IMR-90 (cell line): ENCODE measurements around the gene VPS11. TPM values are rescaled to one million over a fixed set of nuclear protein-coding genes. Genes with fewer than 3 reads are reported as not detected.

ENCODE experiments used
- ATAC-seq: fragments of 200-7000 bp; cut with Tn5 transposase; 2 replicates; pipeline ENCODE4 v1.9.1; 2020; ENCODE audit warnings: low read depth, mild to moderate bottlenecking, moderate library complexity
- BruUV-seq: library from RNA; stranded (reverse); fragments of 400-500 nt; replicated peaks from 2 replicates; lab custom pipeline; 2021; lab: Mats Ljungman, UMichigan
- CTCF ChIA-PET: fragments of 300-600 bp; formaldehyde crosslinking; extraction: SDS; loops from one replicate; lab custom pipeline; 2021; ENCODE audit warnings: antibody characterized with exemption; lab: Yijun Ruan, JAX
- POLR2A ChIA-PET: fragments of 300-600 bp; sonication (Branson Sonifier 250); formaldehyde crosslinking; loops from one replicate; lab custom pipeline; 2022; ENCODE audit warnings: antibody characterized with exemption; ENCODE audit not compliant: unreplicated experiment; lab: Charles Lee
- DNase-seq: peaks from one replicate; pipeline ENCODE4 v3.0.0; 2013
- H2AFZ ChIP-seq: replicated peaks from 2 replicates; pipeline ENCODE3; 2013; ENCODE audit warnings: low read length, mild to moderate bottlenecking; ENCODE audit not compliant: poor library complexity
- H2AK5ac ChIP-seq: 2 replicates; pipeline ENCODE4 v1.6.1; 2013; ENCODE audit warnings: low read depth, low read length, inconsistent platforms
- H2AK9ac ChIP-seq: replicated peaks from 2 replicates; pipeline ENCODE3; 2013; ENCODE audit warnings: mild to moderate bottlenecking, low read depth, low read length, moderate library complexity; ENCODE audit not compliant: poor library complexity
- H2BK120ac ChIP-seq: 2 replicates; pipeline ENCODE4 v1.6.1; 2013; ENCODE audit warnings: low read depth, low read length, inconsistent platforms
- H2BK15ac ChIP-seq: 3 replicates; pipeline ENCODE4 v1.6.1; 2013; ENCODE audit warnings: low read depth, low read length, inconsistent platforms
- H2BK20ac ChIP-seq: 2 replicates; pipeline ENCODE4 v1.6.1; 2013; ENCODE audit warnings: low read depth, mild to moderate bottlenecking, inconsistent platforms, low read length, moderate library complexity
- H2BK5ac ChIP-seq: 2 replicates; pipeline ENCODE4 v1.6.1; 2013; ENCODE audit warnings: mild to moderate bottlenecking, low read depth, low read length, inconsistent platforms; ENCODE audit not compliant: poor library complexity, severe bottlenecking
- H3K14ac ChIP-seq: replicated peaks from 2 replicates; pipeline ENCODE4 v1.6.1; 2013; ENCODE audit warnings: low read depth, low read length, inconsistent platforms
- H3K18ac ChIP-seq: 2 replicates; pipeline ENCODE4 v1.6.1; 2013; ENCODE audit warnings: low read depth, low read length, control low read depth
- H3K23ac ChIP-seq: 2 replicates; pipeline ENCODE4 v1.6.1; 2013; ENCODE audit warnings: low read depth, low read length, inconsistent platforms
- H3K27ac ChIP-seq: 2 replicates; pipeline ENCODE4 v1.5.1; 2013; ENCODE audit warnings: mild to moderate bottlenecking, control low read depth, low read length; ENCODE audit not compliant: insufficient read depth
- H3K27me3 ChIP-seq: 2 replicates; pipeline ENCODE4 v1.6.1; 2013; ENCODE audit warnings: low read length; ENCODE audit not compliant: control insufficient read depth, insufficient read depth
- H3K36me3 ChIP-seq: 2 replicates; pipeline ENCODE4 v1.6.1; 2013; ENCODE audit warnings: low read length, mixed read lengths; ENCODE audit not compliant: control insufficient read depth, insufficient read depth
- H3K4ac ChIP-seq: 2 replicates; pipeline ENCODE4 v1.6.1; 2013; ENCODE audit warnings: low read depth, low read length, inconsistent platforms
- H3K4me1 ChIP-seq: 2 replicates; pipeline ENCODE4 v1.6.1; 2013; ENCODE audit warnings: low read length, mixed read lengths; ENCODE audit not compliant: control insufficient read depth, insufficient read depth
- H3K4me2 ChIP-seq: 2 replicates; pipeline ENCODE4 v1.6.1; 2013; ENCODE audit warnings: low read depth, mild to moderate bottlenecking, control low read depth, low read length, moderate library complexity
- H3K4me3 ChIP-seq: 2 replicates; pipeline ENCODE4 v1.5.1; 2013; ENCODE audit warnings: low read depth, mild to moderate bottlenecking, control low read depth, low read length, moderate library complexity; ENCODE audit not compliant: insufficient read depth
- H3K56ac ChIP-seq: 2 replicates; pipeline ENCODE4 v1.6.1; 2013; ENCODE audit warnings: low read length, inconsistent platforms; ENCODE audit not compliant: insufficient read depth; ENCODE audit errors: extremely low read depth
- H3K79me1 ChIP-seq, 2 experiments: 2 replicates each; pipeline ENCODE4 v1.6.1; 2013; ENCODE audit warnings: low read length in 2 of 2, inconsistent platforms in 1 of 2, low read depth in 1 of 2
- H3K9ac ChIP-seq: 2 replicates; pipeline ENCODE4 v1.6.1; 2013; ENCODE audit warnings: low read depth, low read length, control low read depth
- H3K9me1 ChIP-seq: 2 replicates; pipeline ENCODE4 v1.6.1; 2013; ENCODE audit warnings: low read length, inconsistent platforms; ENCODE audit not compliant: insufficient read depth
- H3K9me3 ChIP-seq: 2 replicates; pipeline ENCODE4 v1.6.1; 2013; ENCODE audit warnings: low read length; ENCODE audit not compliant: control insufficient read depth, insufficient read depth
- H4K20me1 ChIP-seq: 2 replicates; pipeline ENCODE4 v1.6.1; 2013; ENCODE audit warnings: low read length, inconsistent platforms; ENCODE audit not compliant: insufficient read depth
- H4K5ac ChIP-seq: 2 replicates; pipeline ENCODE4 v1.6.1; 2013; ENCODE audit warnings: mild to moderate bottlenecking, low read depth, low read length, control low read depth
- H4K8ac ChIP-seq, 2 experiments: 2 replicates each; pipeline ENCODE4 v1.6.1; 2013; ENCODE audit warnings: low read depth in 2 of 2, low read length in 2 of 2, control low read depth in 1 of 2, inconsistent platforms in 1 of 2
- H4K91ac ChIP-seq: 2 replicates; pipeline ENCODE4 v1.6.1; 2013; ENCODE audit warnings: low read depth, low read length, inconsistent platforms; ENCODE audit not compliant: insufficient read depth
- CHD1 ChIP-seq: IDR thresholded peaks from 2 replicates; pipeline ENCODE4 v1.6.1; 2012; ENCODE audit warnings: low read depth, low read length, improper control_type of control experiment
- CTCF ChIP-seq: conservative IDR thresholded peaks from 2 replicates; pipeline ENCODE4 v1.5.1; 2012; ENCODE audit warnings: mild to moderate bottlenecking, low read depth, low read length, improper control_type of control experiment
- MAZ ChIP-seq: IDR thresholded peaks from 2 replicates; pipeline ENCODE4 v1.6.1; 2012; ENCODE audit warnings: low read depth, mild to moderate bottlenecking, low read length, improper control_type of control experiment, moderate library complexity, borderline replicate concordance
- MXI1 ChIP-seq: IDR thresholded peaks from 2 replicates; pipeline ENCODE4 v1.6.1; 2012; ENCODE audit warnings: low read depth, mild to moderate bottlenecking, low read length, moderate library complexity, borderline replicate concordance
- POLR2A ChIP-seq: IDR thresholded peaks from 2 replicates; pipeline ENCODE4 v1.6.1; 2012; ENCODE audit warnings: mild to moderate bottlenecking, low read depth, low read length
- RFX5 ChIP-seq: IDR thresholded peaks from 2 replicates; pipeline ENCODE4 v1.8.0; 2012; ENCODE audit warnings: low read depth, mild to moderate bottlenecking, low read length, moderate library complexity
- WGBS, 2 experiments: methylation state at CpG; one replicate each; pipeline versions ENCODE4 v1.1.5 to v1.1.7; 2013; ENCODE audit warnings: missing lambda C conversion rate in 2 of 2; ENCODE audit not compliant: insufficient read length in 1 of 2; ENCODE audit errors: extremely low coverage in 2 of 2; 5-methylcytosine and 5-hydroxymethylcytosine counted together
- dilution Hi-C: fragments of 300-500 bp; cut with HindIII; formaldehyde crosslinking; loops from one replicate; pipeline ENCODE4 v1.14.3; 2018; ENCODE audit warnings: low sequenced_read_pairs; ENCODE audit not compliant: unreplicated experiment
- in situ Hi-C: fragments of 300-500 bp; cut with MboI; formaldehyde crosslinking; loops from 3 replicates; pipeline ENCODE4 v1.14.3; 2019; ENCODE audit warnings: low sequenced_read_pairs, inconsistent platforms, mixed read lengths
- intact Hi-C: fragments of 100-400 bp; cut with micrococcal nuclease; formaldehyde crosslinking; loops from 2 replicates; pipeline ENCODE4 v1.10.0; 2022
- polyA plus RNA-seq, 3 experiments: library from polyadenylated mRNA; depleted of rRNA; stranded (reverse); fragments of >200 nt; gene quantifications; 2 replicates each; pipeline ENCODE4 v1.2.3, GENCODE V29; 2012; ENCODE audit warnings: low replicate concordance in 1 of 3
- total RNA-seq: library from RNA; depleted of rRNA; stranded (reverse); fragments of >200 nt; gene quantifications from 2 replicates; pipeline ENCODE4 v1.2.3, GENCODE V29; 2012

Gene VPS11
- total and polyA plus RNA-seq, 2 of the 4 experiments (the other 2 are of a cell fraction): 19.7 to 30.5 TPM

- peaks cover 50% of the 10 kb centered on the region for H3K36me3 ChIP-seq
- POLR2A ChIA-PET: no interaction called here
- no peak for TF ChIP-seq CTCF
- TF ChIP-seq RFX5: no peak
- TF ChIP-seq MAZ: no peak
- no peak for TF ChIP-seq CHD1
- TF ChIP-seq MXI1: no peak
- no peak for TF ChIP-seq POLR2A
- H2BK20ac ChIP-seq: no peak overlapping the region
- H3K79me1 ChIP-seq: peaks cover 17 to 51% of the 10 kb centered on the region in 2 experiments
- H3K9me3 ChIP-seq: no peaks in the 10 kb centered on the region
- H2AFZ ChIP-seq: no peak overlapping the region
- no peak overlapping the region for H2BK120ac ChIP-seq
- no peak overlapping the region for H3K23ac ChIP-seq
- no peak overlapping the region for H3K14ac ChIP-seq
- no peak overlapping the region for H3K18ac ChIP-seq
- DNase-seq (no peak), ATAC-seq (no peak)
- in situ Hi-C loops: no loop called here
- no peak overlapping the region for H2BK15ac ChIP-seq
- H3K9me1 ChIP-seq: peaks cover 9% of the 10 kb centered on the region
- H4K5ac ChIP-seq: no peak overlapping the region
- dilution Hi-C loops: no loop called here
- BruUV-seq: no TSS peak
- H2AK9ac ChIP-seq: no peak overlapping the region
- H4K91ac ChIP-seq: no peak overlapping the region
- no peak overlapping the region for H2AK5ac ChIP-seq
- intact Hi-C loops: no loop called here
- CTCF ChIA-PET: no interaction called here
- no peak overlapping the region for H3K4me2 ChIP-seq
- H3K27ac ChIP-seq: no peak overlapping the region
- no peak overlapping the region for H3K9ac ChIP-seq
- WGBS, 2 experiments: 95% methylated on average over 7 of the region's 10 CpGs; no CpG with 5 or more reads in 1 of the 2 experiments
- H4K20me1 ChIP-seq: 0 out of 2 replicates have a peak, but pooled peaks cover 5% of the 10 kb centered on the region
- H3K27me3 ChIP-seq: no peaks in the 10 kb centered on the region
- H3K4me3 ChIP-seq: no peak overlapping the region
- H4K8ac ChIP-seq: no peak overlapping the region
- no peak overlapping the region for H3K56ac ChIP-seq
- no peak overlapping the region for H3K4ac ChIP-seq
- peaks cover 4% of the 10 kb centered on the region; the same call in 1 of the 2 replicates for H3K4me1 ChIP-seq
- no peak overlapping the region for H2BK5ac ChIP-seq
These were observed 13.2 kb upstream of the VPS11 start for GRCh38 chr11:119054418-119054817.
